Pancreas (tissue), 10 donors: ENCODE measurements around the gene CHD2. TPM values are rescaled to one million over a fixed set of nuclear protein-coding genes. Genes with fewer than 3 reads are reported as not detected.

Experiments
- ATAC-seq, 4 donors: fragments of 200-7000 bp; cut with Tn5 transposase; one replicate each; pipeline versions ENCODE4 v1.8.0 to v1.9.1; 2020; ENCODE audit warnings: mild to moderate bottlenecking in 4 of 4, moderate library complexity in 4 of 4
- DNase-seq, 6 donors: peaks; one replicate each; pipeline ENCODE4 v3.0.0-alpha.2; 2020
- FAIRE-seq: peaks from 2 replicates; lab custom pipeline; 2012; peaks lifted over from hg19 to GRCh38; lab: Jason Lieb, UNC
- H3K27ac ChIP-seq, 4 donors: fragments of 200-600 bp; sonication (generic); 1 replicate in 3 of 4; 2 replicates in 1 of 4; pipeline versions ENCODE4 v1.5.0 to v1.8.0; 2020
- H3K27me3 ChIP-seq, 4 donors: fragments of 200-600 bp; one replicate each; pipeline ENCODE4 v1.8.0; 2021
- H3K36me3 ChIP-seq, 3 donors: fragments of 200-600 bp; sonication (generic) in 1 of 3; one replicate each; pipeline versions ENCODE4 v1.5.0 to v1.8.0; 2020 to 2021
- H3K4me1 ChIP-seq, 3 donors: fragments of 200-600 bp; one replicate each; pipeline ENCODE4 v1.8.0; 2021
- H3K4me3 ChIP-seq, 4 donors: fragments of 200-600 bp; sonication (generic) in 2 of 4; one replicate each; pipeline versions ENCODE4 v1.5.0 to v1.8.0; 2020 to 2021
- H3K9me3 ChIP-seq, 4 donors: fragments of 200-600 bp; one replicate each; pipeline ENCODE4 v1.8.0; 2021
- CTCF ChIP-seq, 4 donors: fragments of 200-600 bp; sonication (generic) in 3 of 4; IDR thresholded peaks; one replicate each; pipeline versions ENCODE4 v1.5.0 to v1.8.0; 2021; ENCODE audit warnings: antibody characterized with exemption in 4 of 4
- WGBS, 2 donors: extraction: QIAGEN DNeasy Blood & Tissue Kit; methylation state at CpG; one replicate each; pipeline ENCODE4 v1.1.7; 2013; 5-methylcytosine and 5-hydroxymethylcytosine counted together
- intact Hi-C, 3 donors: fragments of 100-400 bp; cut with DNase I; formaldehyde crosslinking; loops; one replicate each; pipeline versions ENCODE4 v1.11.1 to v1.14.2; 2022
- polyA plus RNA-seq, 2 donors: library from polyadenylated mRNA; stranded (reverse); fragments of 200-250 nt; gene quantifications; one replicate each; pipeline ENCODE4 v1.2.3, GENCODE V29; 2013
- total RNA-seq, 6 donors: library from RNA; stranded (reverse); fragmentation: NEBNext Ultra II Directional in 4 of 6; extraction: Animal tissue kit (Norgen Biotek cat#: 25700) in 4 of 6; gene quantifications; one replicate each; pipeline versions ENCODE4 v1.2.1 to v1.2.4, GENCODE V29; 2021 to 2023
- donor health status: healthy with polysubstance abuse.
- donor health status: DM: no; HTN: no; CAD: no; lungs with moderate emphysema.
- donor health status: DM: no; HTN: no; CAD: no.
- donor health status: control.
- donor health status: control.
- donor health status: Bipolar disorder and iron deficiency.
- donor health status: DM: yes; HTN: yes; CAD: no.
- donor health status: DM: no; HTN: no; CAD: no.
- donor health status: DM: no; HTN: no; CAD: no.
- donor health status: DM: yes; HTN: yes; CAD: no.

The CHD2 gene
- total and polyA plus RNA-seq, 8 donors: 27.7 to 86.3 (median 44.0) TPM

DNA sequence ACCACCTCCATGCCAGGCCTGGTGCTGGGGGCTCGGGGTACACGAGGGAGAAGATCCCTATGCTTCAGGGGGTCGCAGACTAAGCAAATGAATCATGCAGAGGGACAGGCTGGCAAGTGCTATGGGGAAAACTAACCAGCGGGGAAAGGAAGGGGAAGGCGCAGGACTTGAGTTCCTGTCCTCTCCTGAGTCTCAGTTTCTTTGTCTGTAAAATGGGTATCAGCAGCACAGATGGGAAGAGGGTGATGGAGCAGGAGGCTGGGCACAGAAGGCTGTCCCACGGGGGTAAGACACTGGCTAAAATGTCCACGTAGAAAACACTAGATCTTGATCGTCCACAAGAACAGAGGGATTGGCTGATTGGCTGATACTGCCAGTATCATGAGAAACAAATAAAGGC, 149.1 kb downstream of the CHD2 start:
- intact Hi-C loops: no loop called here

DNA sequence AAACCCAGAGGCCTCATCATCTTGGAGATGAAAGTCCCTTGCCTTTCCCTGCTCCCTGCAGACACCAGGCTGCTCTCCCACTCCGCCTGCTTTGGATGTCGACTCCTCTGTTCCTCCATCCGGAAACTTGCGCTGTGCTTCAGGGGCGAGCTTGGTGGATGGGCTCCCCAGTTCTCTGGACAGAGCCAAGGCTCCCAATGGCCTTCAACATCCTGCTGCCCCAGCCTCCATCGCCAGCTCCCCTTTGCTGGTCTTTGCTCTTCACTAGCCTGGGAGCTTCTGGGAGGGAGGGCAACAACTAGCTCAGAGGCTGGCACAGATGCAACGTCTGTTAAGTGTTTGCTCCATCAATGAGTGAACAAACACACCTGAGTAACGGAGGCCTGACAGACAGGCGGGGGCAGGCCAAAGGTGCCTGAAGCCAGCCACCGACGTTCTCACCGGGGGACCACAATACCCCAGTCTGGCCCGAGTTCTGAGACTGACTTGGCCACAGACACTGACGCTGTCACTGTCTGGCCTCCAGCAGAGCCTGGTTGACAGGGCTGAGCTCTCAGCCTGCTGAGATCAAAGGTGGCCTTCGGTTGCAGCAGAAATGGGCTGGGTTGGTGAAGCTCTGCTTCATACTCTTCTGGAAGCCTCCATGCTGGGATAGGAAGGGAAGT, 149.9 kb downstream of the CHD2 start:
- DNase-seq (peak in 1 of 6 donors; percentile 41), FAIRE-seq (no peak), ATAC-seq (peak in 2 of 4 donors; percentile 15 to 51)
- no peaks in the 10 kb centered on the region for H3K27me3 ChIP-seq
- no peak overlapping the region for H3K4me3 ChIP-seq
- WGBS, 2 donors: 68 to 73% methylated on average over 15 of the region's 15 CpGs
- H3K36me3 ChIP-seq: peaks cover 0 to 2% (median 0%) of the 10 kb centered on the region in 3 donors
- no peaks in the 10 kb centered on the region for H3K4me1 ChIP-seq
- H3K9me3 ChIP-seq: no peaks in the 10 kb centered on the region
- intact Hi-C loops: no loop called here
- no peak for TF ChIP-seq CTCF (IDR thresholded peaks at IDR 0.05)
- no peak overlapping the region for H3K27ac ChIP-seq

More for the DNA sequence above, 149.1 kb downstream of the CHD2 start:
- Histone ChIP-seq H3K4me1 (no peaks in the 10 kb centered on the region), H3K4me3 (no peak overlapping the region), H3K27me3 (no peaks in the 10 kb centered on the region), H3K27ac (no peak overlapping the region), H3K36me3 (peaks cover 0 to 6% (median 0%) of the 10 kb centered on the region in 3 donors), H3K9me3 (no peaks in the 10 kb centered on the region)
- TF ChIP-seq CTCF (IDR thresholded peaks at IDR 0.05): no peak
- 77 to 83% methylated on average over 8 of the region's 8 CpGs for WGBS, 2 donors
- no peak for ATAC-seq
- no peak for FAIRE-seq
- DNase-seq: no peak

DNA sequence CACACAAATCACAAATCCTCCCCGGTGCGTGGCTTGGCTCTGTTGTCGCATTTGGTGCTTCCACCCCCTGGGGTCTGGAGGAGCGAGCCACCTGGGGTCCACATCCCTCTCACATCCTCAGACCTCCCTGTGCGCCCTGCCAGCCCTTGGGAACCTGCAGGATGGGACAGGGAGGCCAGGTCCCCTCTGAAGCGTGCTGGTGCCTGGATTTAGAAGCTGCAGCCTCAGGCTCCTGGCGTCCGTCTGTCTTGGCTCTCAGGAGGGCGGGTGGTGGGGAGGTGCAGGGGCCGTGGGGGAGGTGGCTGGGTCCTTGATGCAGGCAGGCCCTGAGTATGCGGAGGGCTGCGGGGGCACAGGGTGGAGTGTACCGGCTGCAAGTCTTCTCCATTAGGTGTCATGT, 150.5 kb downstream of the CHD2 start:
- no peak for FAIRE-seq

GRCh38 chr15:93051236-93052089, 151.3 kb downstream of the CHD2 start:
- 92 to 93% methylated on average over 32 of the region's 32 CpGs for WGBS, 2 donors
- peak in 1 of 6 donors; percentile 62 for DNase-seq
- H3K4me3 ChIP-seq: no peak overlapping the region

More for the DNA sequence above, 150.5 kb downstream of the CHD2 start:
- peak in 1 of 6 donors; percentile 58 for DNase-seq
- no peak overlapping the region for H3K4me3 ChIP-seq
- no peaks in the 10 kb centered on the region for H3K9me3 ChIP-seq
- no peaks in the 10 kb centered on the region for H3K4me1 ChIP-seq
- no peaks in the 10 kb centered on the region for H3K27me3 ChIP-seq
- WGBS, 2 donors: 93 to 97% methylated on average over 13 of the region's 13 CpGs
- no peak for ATAC-seq
- TF ChIP-seq CTCF (IDR thresholded peaks at IDR 0.05): no peak
- intact Hi-C loops: no loop called here
- H3K27ac ChIP-seq: no peak overlapping the region
- no peaks in the 10 kb centered on the region for H3K36me3 ChIP-seq

More at GRCh38 chr15:93051236-93052089, 151.3 kb downstream of the CHD2 start:
- TF ChIP-seq CTCF (IDR thresholded peaks at IDR 0.05): no peak
- ATAC-seq: no peak
- no peaks in the 10 kb centered on the region for H3K27me3 ChIP-seq
- H3K36me3 ChIP-seq: no peaks in the 10 kb centered on the region
- no peak for FAIRE-seq
- no peaks in the 10 kb centered on the region for H3K4me1 ChIP-seq
- intact Hi-C loops: no loop called here
- no peaks in the 10 kb centered on the region for H3K9me3 ChIP-seq
- H3K27ac ChIP-seq: no peak overlapping the region
